GM19035 (cell line): ENCODE measurements around the gene MMP2.

Source experiments
- ATAC-seq: cut with Tn5 transposase; IDR thresholded peaks from one replicate; pipeline ENCODE4 v1.9.1; 2021; ENCODE audit not compliant: unreplicated experiment

Gene MMP2

GRCh38 chr16:55508941-55509931 is 30.2 kb downstream of the MMP2 start, which contains the start of gene LPCAT2:
Gene LPCAT2 (plus strand): TSS chr16:55509072. CDS start chr16:55509182, 110 bp downstream.
- peak; percentile 55 for ATAC-seq

GRCh38 chr16:55510185-55510805 is 31.3 kb downstream of the MMP2 start:
- no peak for ATAC-seq

- no peak for ATAC-seq
Observed at GRCh38 chr16:55512941-55513340, 33.9 kb downstream of the MMP2 start.

- ATAC-seq, result no peak
Observed at GRCh38 chr16:55513616-55514015, 34.6 kb downstream of the MMP2 start.

- ATAC-seq, result no peak
Observed at GRCh38 chr16:55515111-55515510, 36.1 kb downstream of the MMP2 start.

GRCh38 chr16:55521792-55522191 is 42.8 kb downstream of the MMP2 start:
- ATAC-seq, result no peak

GRCh38 chr16:55526441-55526840 is 47.4 kb downstream of the MMP2 start:
- ATAC-seq, result no peak

- ATAC-seq, result no peak
Observed at GRCh38 chr16:55527885-55528284, 48.9 kb downstream of the MMP2 start.

- ATAC-seq, result no peak
Observed at GRCh38 chr16:55529018-55529417, 50.0 kb downstream of the MMP2 start.

- no peak for ATAC-seq
Observed at GRCh38 chr16:55530316-55530856, 51.4 kb downstream of the MMP2 start.

GRCh38 chr16:55532227-55532626 is 53.2 kb downstream of the MMP2 start:
- no peak for ATAC-seq

- no peak for ATAC-seq
Observed at GRCh38 chr16:55534756-55535155, 55.8 kb downstream of the MMP2 start.

- no peak for ATAC-seq
Observed at GRCh38 chr16:55539049-55539448, 60.1 kb downstream of the MMP2 start.

GRCh38 chr16:55539488-55539887 is 60.5 kb downstream of the MMP2 start:
- no peak for ATAC-seq

GRCh38 chr16:55540221-55540620 is 61.2 kb downstream of the MMP2 start:
- ATAC-seq, result no peak

GRCh38 chr16:55542459-55543082 is 63.6 kb downstream of the MMP2 start:
- ATAC-seq, result no peak

- no peak for ATAC-seq
Observed at GRCh38 chr16:55543472-55543871, 64.5 kb downstream of the MMP2 start.

GRCh38 chr16:55552621-55553020 is 73.6 kb downstream of the MMP2 start:
- ATAC-seq, result no peak

GRCh38 chr16:55555436-55555835 is 76.4 kb downstream of the MMP2 start:
- no peak for ATAC-seq
